GM12872 (cell line): ENCODE data around the gene INPP4B.

Experiments
- TF ChIP-seq, protein P1 (sequence below): IDR thresholded peaks from 3 replicates; pipeline ENCODE4 v1.5.1; 2011; ENCODE audit warnings: low read depth, mild to moderate bottlenecking, low read length, moderate library complexity; ENCODE audit not compliant: insufficient read depth

Gene INPP4B

GRCh38 chr4:142579443-142579842 lies 266.7 kb downstream of the INPP4B start:
- TF ChIP-seq, protein P1, sequence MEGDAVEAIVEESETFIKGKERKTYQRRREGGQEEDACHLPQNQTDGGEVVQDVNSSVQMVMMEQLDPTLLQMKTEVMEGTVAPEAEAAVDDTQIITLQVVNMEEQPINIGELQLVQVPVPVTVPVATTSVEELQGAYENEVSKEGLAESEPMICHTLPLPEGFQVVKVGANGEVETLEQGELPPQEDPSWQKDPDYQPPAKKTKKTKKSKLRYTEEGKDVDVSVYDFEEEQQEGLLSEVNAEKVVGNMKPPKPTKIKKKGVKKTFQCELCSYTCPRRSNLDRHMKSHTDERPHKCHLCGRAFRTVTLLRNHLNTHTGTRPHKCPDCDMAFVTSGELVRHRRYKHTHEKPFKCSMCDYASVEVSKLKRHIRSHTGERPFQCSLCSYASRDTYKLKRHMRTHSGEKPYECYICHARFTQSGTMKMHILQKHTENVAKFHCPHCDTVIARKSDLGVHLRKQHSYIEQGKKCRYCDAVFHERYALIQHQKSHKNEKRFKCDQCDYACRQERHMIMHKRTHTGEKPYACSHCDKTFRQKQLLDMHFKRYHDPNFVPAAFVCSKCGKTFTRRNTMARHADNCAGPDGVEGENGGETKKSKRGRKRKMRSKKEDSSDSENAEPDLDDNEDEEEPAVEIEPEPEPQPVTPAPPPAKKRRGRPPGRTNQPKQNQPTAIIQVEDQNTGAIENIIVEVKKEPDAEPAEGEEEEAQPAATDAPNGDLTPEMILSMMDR = no peak

DNA sequence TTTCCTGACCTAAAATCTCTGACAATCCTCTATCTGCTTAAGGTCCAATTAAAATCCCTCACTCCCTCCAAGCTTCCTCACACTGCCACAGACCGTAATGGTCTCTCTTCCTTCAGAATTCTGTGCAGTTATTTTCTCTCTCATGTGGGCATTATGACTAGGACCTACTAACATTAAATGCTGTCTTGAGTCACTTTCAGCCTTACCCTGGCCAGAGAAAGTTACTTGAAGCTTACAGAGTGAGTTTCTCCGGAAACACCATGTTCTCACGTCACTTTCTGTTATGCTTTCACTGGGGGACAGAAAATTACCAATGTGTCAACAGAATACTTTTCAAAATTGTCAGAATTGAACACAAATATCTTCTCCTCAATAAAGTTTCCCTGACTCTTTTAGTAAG lies 271.8 kb downstream of the INPP4B start:
- TF ChIP-seq, protein P1 = no peak

DNA sequence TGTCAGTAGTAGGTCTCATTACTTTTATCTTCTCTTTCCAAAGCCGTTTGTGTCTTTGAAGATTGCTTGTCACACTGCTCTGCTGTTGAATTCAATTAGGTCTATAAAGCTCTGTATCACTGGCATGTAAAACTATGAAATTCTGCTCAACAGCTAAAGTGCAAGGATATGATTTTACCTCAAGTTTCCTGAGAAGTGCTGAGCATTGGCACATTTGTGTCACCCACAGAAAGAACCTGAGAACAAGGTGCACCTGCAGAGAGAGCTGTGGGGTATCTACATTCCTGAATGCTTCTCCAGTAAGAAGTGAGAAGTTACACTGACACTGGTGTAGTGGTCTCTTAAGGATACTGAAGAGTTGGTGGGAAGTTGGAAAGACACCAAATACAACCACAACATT lies 274.0 kb downstream of the INPP4B start:
- TF ChIP-seq, protein P1 = no peak

DNA sequence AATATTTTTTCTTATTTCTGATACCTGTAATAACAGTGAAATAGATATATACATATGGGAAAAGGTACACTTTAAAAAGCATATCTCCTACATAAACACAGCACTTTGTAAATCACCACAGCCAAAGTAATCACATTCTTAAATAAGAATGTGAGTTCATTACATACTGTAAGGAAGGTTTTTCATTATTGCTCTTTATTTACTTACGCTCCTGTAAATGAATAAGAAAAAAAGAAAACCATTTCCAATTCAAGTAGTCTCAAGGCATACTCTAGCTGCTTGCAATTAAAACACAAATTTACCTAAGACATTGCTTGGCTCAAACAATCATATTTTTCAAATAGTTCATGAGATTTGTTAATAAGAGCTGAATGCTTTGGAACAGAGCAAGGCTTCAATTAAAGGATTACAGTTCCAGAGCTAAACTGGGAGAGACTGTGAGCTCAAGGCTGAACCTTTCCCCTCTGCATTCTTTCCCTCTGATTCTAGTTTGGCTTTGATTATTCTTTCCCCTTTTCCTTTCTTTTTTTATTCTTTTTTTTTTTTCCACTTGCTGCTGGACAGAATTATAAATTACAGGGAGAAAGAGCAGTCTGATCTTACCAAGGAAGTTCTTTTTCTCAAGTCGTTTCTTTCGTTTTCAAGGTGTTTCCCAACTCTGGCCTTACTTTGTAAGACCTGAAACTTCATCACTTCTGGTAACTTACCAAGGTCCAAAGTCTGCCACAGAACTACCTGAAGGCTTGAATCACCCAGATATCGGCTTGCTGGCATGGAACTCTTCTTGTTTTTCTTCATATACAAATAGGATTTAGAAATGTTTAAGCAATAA lies 278.3 kb downstream of the INPP4B start:
- TF ChIP-seq, protein P1 = no peak

DNA sequence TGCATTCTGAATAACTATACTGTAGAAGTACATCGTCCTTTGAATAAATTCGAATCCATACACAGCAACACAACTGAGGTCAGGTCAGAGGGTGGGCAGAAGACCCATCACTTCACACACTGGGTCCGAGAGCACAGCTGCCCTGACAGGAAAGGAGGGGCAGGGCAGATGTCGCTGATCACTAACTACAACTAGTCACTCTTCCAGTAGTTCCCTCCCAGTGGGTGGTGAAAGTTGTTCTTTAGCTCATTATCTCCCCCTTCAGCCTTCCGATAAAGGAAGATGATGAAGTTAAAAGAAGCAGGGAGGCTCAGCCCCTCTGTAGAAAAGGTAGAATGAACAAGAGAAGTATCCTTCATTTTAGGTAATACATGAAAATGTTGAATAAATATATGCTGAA lies 278.9 kb downstream of the INPP4B start:
- TF ChIP-seq, protein P1 = no peak

DNA sequence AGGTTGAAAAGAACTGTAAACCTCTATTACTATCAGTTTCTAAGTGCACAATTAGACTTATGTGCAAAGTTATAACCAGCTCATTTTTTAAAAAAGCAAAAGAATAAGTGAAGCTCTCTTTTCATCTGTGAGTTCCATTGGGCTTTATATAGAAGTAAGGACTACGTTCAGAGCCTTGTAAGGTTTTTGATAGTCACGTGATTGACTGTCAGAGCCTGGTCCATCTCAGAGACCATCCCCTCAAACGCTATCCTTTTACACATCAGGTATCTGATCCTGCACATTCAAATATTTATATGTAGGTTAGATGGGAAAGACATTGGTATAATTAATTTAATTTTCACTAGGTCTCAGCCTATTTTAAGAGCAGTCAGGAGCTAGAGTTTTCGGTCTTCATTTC lies 279.3 kb downstream of the INPP4B start:
- TF ChIP-seq, protein P1 = no peak

GRCh38 chr4:142566243-142566642 lies 279.9 kb downstream of the INPP4B start:
- TF ChIP-seq, protein P1 = no peak

- TF ChIP-seq, protein P1 = no peak
Observed at GRCh38 chr4:142565771-142566170, 280.3 kb downstream of the INPP4B start.
